ES-I3 (cell line): ENCODE results near the gene HERPUD1.
"Not testable (repeated sequence)": the region's sequence is repeated elsewhere in the genome, so short reads cannot be mapped to it uniquely, and the experiment has no call there.

Experiments
- H3K36me3 ChIP-seq: 2 replicates; pipeline ENCODE4 v1.6.1; 2013; ENCODE audit warnings: mild to moderate bottlenecking, low read length, control low read depth, moderate library complexity; ENCODE audit not compliant: insufficient read depth
- H3K4me1 ChIP-seq: 2 replicates; pipeline ENCODE4 v1.6.1; 2013; ENCODE audit warnings: mild to moderate bottlenecking, control low read depth, low read length; ENCODE audit not compliant: insufficient read depth
- H3K9ac ChIP-seq: 2 replicates; pipeline ENCODE4 v1.6.1; 2013; ENCODE audit warnings: low read depth, mild to moderate bottlenecking, low read length, moderate library complexity
- H3K9me3 ChIP-seq: 2 replicates; pipeline ENCODE4 v1.6.1; 2013; ENCODE audit warnings: mild to moderate bottlenecking, low read length, moderate library complexity; ENCODE audit not compliant: control insufficient read depth, insufficient read depth

HERPUD1 gene

GRCh38 chr16:56970934-56971767, 39.2 kb downstream of the HERPUD1 start:
- Histone ChIP-seq H3K36me3 (no peaks in the 10 kb centered on the region), H3K9ac (no peak overlapping the region), H3K4me1 (no peaks in the 10 kb centered on the region), H3K9me3 (no peaks in the 10 kb centered on the region)

GRCh38 chr16:56971768-56972043, 39.8 kb downstream of the HERPUD1 start:
- Histone ChIP-seq H3K4me1 (no peaks in the 10 kb centered on the region), H3K36me3 (no peaks in the 10 kb centered on the region), H3K9me3 (no peaks in the 10 kb centered on the region), H3K9ac (no peak overlapping the region)

DNA sequence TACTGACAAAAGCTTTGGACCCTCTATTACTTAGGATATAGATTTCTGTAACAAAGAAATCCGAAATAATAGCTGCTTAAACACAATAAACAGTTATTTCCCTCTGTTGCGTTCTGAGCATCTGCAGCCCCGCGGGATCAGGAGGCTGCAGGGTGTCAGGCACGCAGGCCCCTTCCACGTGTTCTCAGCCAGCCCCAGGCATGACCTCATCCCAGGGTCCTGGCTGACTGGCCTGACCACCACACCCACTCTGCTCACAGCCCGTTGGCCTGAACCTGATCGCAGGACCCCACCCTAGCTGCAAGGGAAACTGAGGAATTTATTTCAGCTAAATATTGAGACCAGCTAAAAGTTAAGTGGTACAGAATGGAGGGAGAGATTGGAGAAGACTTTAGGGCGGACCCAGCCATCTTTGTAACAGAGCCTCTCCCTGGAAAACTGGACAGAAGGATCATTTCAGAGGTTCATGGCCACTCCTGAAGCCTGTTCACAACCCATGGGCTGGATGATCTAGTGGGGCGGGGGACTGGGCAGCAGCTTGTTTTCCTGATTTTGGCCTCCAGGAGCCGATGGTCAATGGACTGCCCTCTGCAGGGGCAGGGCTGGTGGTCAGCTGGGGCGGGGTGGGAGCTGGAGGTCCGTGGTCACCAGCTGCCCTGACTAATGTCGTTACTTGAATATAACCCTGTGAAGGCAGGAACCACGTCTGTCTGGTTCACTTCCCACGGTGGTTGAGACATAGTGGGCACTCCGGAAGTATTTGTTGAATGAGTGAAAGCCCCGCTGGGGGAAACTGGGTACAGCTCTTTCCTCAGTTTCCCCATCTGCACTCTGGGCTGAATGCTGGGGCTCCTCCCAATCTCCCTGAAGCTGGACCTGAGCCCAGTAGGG, 40.7 kb downstream of the HERPUD1 start:
- H3K36me3 ChIP-seq = no peaks in the 10 kb centered on the region
- no peaks in the 10 kb centered on the region for H3K4me1 ChIP-seq
- H3K9me3 ChIP-seq = no peaks in the 10 kb centered on the region
- H3K9ac ChIP-seq = no peak overlapping the region

DNA sequence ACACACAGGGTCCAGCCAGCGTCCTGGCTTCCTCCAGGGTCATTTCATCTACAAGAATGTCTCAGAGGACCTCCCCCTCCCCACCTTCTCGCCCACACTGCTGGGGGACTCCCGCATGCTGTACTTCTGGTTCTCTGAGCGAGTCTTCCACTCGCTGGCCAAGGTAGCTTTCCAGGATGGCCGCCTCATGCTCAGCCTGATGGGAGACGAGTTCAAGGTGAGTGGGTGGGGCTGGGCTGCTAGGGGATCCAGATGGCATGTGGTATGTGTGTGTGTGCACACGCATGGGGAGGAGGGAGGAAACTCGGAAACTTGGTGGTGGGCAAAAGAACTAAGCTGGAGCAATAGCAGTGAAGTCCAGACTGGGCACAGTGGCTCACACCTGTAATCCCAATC, 41.4 kb downstream of the HERPUD1 start:
- no peak overlapping the region for H3K9ac ChIP-seq
- no peaks in the 10 kb centered on the region for H3K36me3 ChIP-seq
- no peaks in the 10 kb centered on the region for H3K9me3 ChIP-seq
- H3K4me1 ChIP-seq = no peaks in the 10 kb centered on the region

DNA sequence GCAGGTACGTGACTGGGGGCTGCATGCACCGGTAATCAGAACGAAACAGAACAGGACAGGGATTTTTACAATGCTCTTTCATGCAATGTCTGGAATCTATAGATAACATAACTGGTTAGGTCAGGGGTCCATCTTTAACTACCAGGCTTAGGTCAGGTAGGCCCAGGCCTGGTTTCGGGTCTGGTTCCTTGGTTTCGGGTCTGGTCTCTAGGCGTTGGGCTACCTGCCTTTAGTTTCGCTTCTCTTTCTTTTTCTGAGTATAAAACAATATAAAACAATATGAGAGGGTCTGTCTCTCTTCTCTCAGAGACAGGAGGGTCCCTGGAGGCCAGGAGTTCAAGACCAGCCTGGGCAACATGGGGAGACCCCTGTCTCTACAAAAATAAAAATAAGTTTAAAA, 42.0 kb downstream of the HERPUD1 start:
- not testable (repeated sequence) for H3K9me3 ChIP-seq, H3K36me3 ChIP-seq, H3K9ac ChIP-seq, H3K4me1 ChIP-seq

DNA sequence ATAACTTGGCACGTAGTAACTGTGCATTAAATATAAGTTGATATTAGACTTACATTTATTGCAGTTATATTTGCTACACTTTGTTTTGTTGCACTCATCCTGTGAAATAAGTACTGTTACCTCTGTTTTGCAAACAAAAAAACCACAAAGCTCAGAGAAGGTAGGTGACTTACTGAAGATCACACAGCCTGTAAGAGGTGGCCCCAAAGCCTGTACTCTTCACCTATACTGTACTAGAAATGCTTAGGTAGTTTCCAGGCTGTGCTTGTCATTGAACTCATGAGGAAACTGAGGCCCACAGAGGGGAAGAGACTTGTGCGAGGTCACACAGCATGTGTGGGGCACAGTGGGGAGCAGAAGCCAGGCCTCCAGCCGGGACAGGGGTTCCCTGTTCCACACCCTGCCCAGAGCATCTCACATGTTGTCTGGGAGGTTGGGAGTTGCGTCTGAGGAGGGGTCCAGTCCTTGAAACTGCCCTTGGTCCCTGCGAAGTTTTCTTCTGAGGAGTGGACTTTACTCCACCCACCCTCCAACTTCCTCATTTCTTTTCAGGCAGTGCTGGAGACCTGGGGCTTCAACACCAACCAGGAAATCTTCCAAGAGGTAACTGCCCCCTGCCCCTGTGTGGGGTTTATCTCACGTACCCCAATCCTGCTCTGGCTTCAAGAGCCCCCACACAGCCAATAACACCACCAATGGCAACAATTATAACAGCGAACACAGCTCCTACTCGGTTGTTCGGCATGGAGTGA, 42.8 kb downstream of the HERPUD1 start:
- Histone ChIP-seq H3K36me3 (no peaks in the 10 kb centered on the region), H3K9ac (no peak overlapping the region), H3K9me3 (no peaks in the 10 kb centered on the region), H3K4me1 (no peaks in the 10 kb centered on the region)

DNA sequence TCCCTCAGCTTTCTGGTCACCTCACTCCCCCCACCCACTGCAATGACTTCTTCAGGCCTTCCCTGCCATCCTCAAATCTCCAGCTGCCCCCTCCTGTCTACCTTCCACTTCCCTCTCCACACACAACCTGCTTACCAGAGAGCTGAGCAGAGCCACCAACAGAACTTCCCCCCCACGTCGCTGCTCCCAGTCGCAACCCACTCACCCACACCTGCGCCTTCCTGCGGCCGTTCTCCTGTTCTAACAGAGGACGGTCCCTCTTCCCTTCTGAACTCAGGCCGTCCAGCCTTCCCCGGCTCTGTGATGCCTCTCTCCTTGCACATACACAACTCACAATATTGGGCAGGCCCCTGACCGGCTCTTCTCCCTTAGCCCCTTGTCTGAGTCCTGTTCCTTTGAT, 43.8 kb downstream of the HERPUD1 start:
- H3K4me1 ChIP-seq = no peaks in the 10 kb centered on the region
- no peaks in the 10 kb centered on the region; the same call in 1 of the 2 replicates for H3K9me3 ChIP-seq
- no peaks in the 10 kb centered on the region for H3K36me3 ChIP-seq
- H3K9ac ChIP-seq = no peak overlapping the region

GRCh38 chr16:56977216-56977615, 45.3 kb downstream of the HERPUD1 start:
- no peak overlapping the region for H3K9ac ChIP-seq
- 0 out of 2 replicates have a peak, but pooled peaks cover 4% of the 10 kb centered on the region for H3K4me1 ChIP-seq
- H3K36me3 ChIP-seq = no peaks in the 10 kb centered on the region
- no peaks in the 10 kb centered on the region; the same call in 1 of the 2 replicates for H3K9me3 ChIP-seq

GRCh38 chr16:56977823-56978430, 46.0 kb downstream of the HERPUD1 start:
- Histone ChIP-seq H3K36me3 (no peaks in the 10 kb centered on the region), H3K9me3 (no peaks in the 10 kb centered on the region; the same call in 1 of the 2 replicates), H3K9ac (no peak overlapping the region), H3K4me1 (0 out of 2 replicates have a peak, but pooled peaks cover 4% of the 10 kb centered on the region)

- no peaks in the 10 kb centered on the region; the same call in 1 of the 2 replicates for H3K9me3 ChIP-seq
- no peak overlapping the region for H3K9ac ChIP-seq
- no peaks in the 10 kb centered on the region for H3K36me3 ChIP-seq
- peaks cover 16% of the 10 kb centered on the region for H3K4me1 ChIP-seq
These were observed 48.2 kb downstream of the HERPUD1 start for GRCh38 chr16:56980201-56980535.

- H3K36me3 ChIP-seq = no peaks in the 10 kb centered on the region
- no peak overlapping the region for H3K9ac ChIP-seq
- peaks cover 20% of the 10 kb centered on the region for H3K4me1 ChIP-seq
- H3K9me3 ChIP-seq = no peaks in the 10 kb centered on the region; the same call in 1 of the 2 replicates
These were observed 49.1 kb downstream of the HERPUD1 start for GRCh38 chr16:56980792-56981724.

DNA sequence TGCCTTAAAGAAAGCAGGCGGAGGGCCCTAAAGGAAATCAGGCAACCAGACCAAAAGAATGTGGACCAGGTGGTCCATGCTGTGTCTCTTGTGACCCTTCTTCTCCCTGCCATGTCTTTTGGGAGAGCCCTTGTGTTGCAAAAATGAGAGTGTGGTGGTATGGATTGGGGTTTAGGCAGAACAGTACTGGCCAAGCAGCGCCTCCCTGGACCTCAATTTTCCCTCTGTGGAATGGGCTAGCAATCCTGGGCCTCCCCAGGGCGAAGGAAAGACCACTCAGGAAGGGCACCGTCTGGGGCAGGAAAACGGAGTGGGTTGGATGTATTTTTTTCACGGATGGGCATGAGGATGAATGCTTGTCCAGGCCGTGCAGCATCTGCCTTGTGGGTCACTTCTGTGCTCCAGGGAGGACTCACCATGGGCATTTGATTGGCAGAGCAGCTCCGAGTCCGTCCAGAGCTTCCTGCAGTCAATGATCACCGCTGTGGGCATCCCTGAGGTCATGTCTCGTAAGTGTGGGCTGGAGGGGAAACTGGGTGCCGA, 49.9 kb downstream of the HERPUD1 start:
- peaks cover 20% of the 10 kb centered on the region for H3K4me1 ChIP-seq
- H3K9ac ChIP-seq = no peak overlapping the region
- no peaks in the 10 kb centered on the region for H3K36me3 ChIP-seq
- no peaks in the 10 kb centered on the region; the same call in 1 of the 2 replicates for H3K9me3 ChIP-seq

DNA sequence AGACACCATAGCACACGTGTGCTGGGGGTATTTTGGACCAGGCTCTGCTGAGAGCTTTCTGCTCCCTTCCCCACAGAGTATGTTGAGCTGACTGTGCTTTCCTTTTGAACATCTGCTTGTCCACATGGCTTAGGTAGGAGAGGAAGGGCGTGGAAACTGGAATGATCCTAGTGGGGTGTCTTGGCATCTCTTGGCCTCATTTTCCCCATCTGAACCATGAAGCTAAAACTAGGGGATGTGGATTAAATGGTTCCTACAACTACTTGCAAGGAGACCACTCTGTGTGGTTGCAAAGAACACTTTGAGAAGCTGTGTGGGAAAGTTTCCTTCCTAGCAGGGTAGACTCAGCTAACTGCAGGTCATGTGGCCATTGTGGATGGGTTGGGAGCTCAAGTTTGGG, 50.8 kb downstream of the HERPUD1 start:
- Histone ChIP-seq H3K9ac (no peak overlapping the region), H3K36me3 (no peaks in the 10 kb centered on the region), H3K4me1 (peaks cover 20% of the 10 kb centered on the region), H3K9me3 (no peaks in the 10 kb centered on the region; the same call in 1 of the 2 replicates)
